ENCODE results near the gene SYVN1. TPM values are rescaled to one million over a fixed set of nuclear protein-coding genes. Genes with fewer than 3 reads are reported as not detected.
A peak's percentile ranks its signal among the peaks of the same experiment; 100 is the strongest.

The SYVN1 gene
- total and polyA plus RNA-seq, 2 donors (not counting 1 experiment from before 2014, with no cell fraction given), result 187 to 282 TPM

GRCh38 chr11:65127473-65128181, 6.7 kb downstream of the SYVN1 start:
- Mint-ChIP-seq H3K4me1 (peaks cover 48% of the 10 kb centered on the region), H3K4me3 (no peak overlapping the region), H3K27me3 (no peaks in the 10 kb centered on the region), H3K27ac (no peak overlapping the region), H3K9me3 (ENCODE audit: insufficient read depth) (no peaks in the 10 kb centered on the region)
- no peak overlapping the region for H3K27ac ChIP-seq (ENCODE audit: low read length in 2 of 2)
- TF ChIP-seq EZH2 (IDR thresholded peaks at IDR 0.05; ENCODE audit: borderline replicate concordance, insufficient read depth, low read depth, low read length, poor library complexity, severe bottlenecking) (no peak), CTCF (IDR thresholded peaks at IDR 0.05) (no peak)
- H3K9ac ChIP-seq (ENCODE audit: low read length), result no peak overlapping the region
- no peaks in the 10 kb centered on the region for H3K27me3 ChIP-seq (replicated peaks in 1 of 4; ENCODE audit: control extremely low read depth in 1 of 4, control insufficient read depth in 3 of 4, insufficient read depth in 4 of 4, low read length in 3 of 4)
- no peak overlapping the region for H3K4me2 ChIP-seq (replicated peaks; ENCODE audit: low read depth, low read length, poor library complexity, severe bottlenecking)
- peak; percentile 4 for DNase-seq
- peaks cover 39 to 58% of the 10 kb centered on the region in 2 donors for H3K4me1 ChIP-seq (ENCODE audit: control insufficient read depth in 2 of 2, insufficient read depth in 2 of 2, low read length in 2 of 2)
- peaks cover 76% of the 10 kb centered on the region for H4K20me1 ChIP-seq (ENCODE audit: control insufficient read depth, insufficient read depth, low read length, poor library complexity, severe bottlenecking)
- CTCF ChIA-PET, result interaction anchor here (1.5 to 4.4 kb wide), 2 partner anchors 10 to 15 kb away, joined by 4 to 20 read pairs; partner anchors contain the start of genes TM7SF2 and ZNHIT2
- H3K9me3 ChIP-seq (ENCODE audit: control extremely low read depth in 1 of 3, control insufficient read depth in 2 of 3, insufficient read depth in 1 of 3, low read length in 2 of 3), result no peaks in the 10 kb centered on the region
- H3K36me3 ChIP-seq (replicated peaks in 1 of 2; ENCODE audit: control extremely low read depth in 1 of 2, control insufficient read depth in 1 of 2, extremely low read depth in 1 of 2, insufficient read depth in 2 of 2, low read length in 1 of 2), result peaks cover 3 to 83% of the 10 kb centered on the region in 2 experiments
- no peak overlapping the region for H2AFZ ChIP-seq (ENCODE audit: insufficient read depth, low read depth, low read length, poor library complexity, severe bottlenecking)
- H3K79me2 ChIP-seq (ENCODE audit: control insufficient read depth, insufficient read depth, low read length), result peaks cover 79% of the 10 kb centered on the region
- 91% methylated on average over 9 of the region's 12 CpGs for WGBS (ENCODE audit: insufficient coverage)
- no peak for ATAC-seq (ENCODE audit: low read depth)
- POLR2A ChIA-PET, result interaction anchor here (1.2 kb wide), 1 partner anchor 43 kb away, joined by 3 read pairs; the partner anchor contains the start of gene SPDYC
- no peak overlapping the region for H3K4me3 ChIP-seq (ENCODE audit: control extremely low read depth in 1 of 5, extremely low read depth in 1 of 5, insufficient read depth in 1 of 5, low read depth in 2 of 5, low read length in 4 of 5)
- intact Hi-C loops (cut with micrococcal nuclease), result no loop called here
